A673 (cell line): ENCODE data around the gene MYLK2. TPM values are rescaled to one million over a fixed set of nuclear protein-coding genes. Genes with fewer than 3 reads are reported as not detected.

ENCODE experiments used
- BruUV-seq: library from RNA; stranded (reverse); fragments of 400-500 nt; replicated peaks from 2 replicates; lab custom pipeline; 2021; lab: Mats Ljungman, UMichigan
- CTCF ChIA-PET: fragments of 300-600 bp; sonication (Branson Sonifier 250); formaldehyde crosslinking; loops from one replicate; lab custom pipeline; 2022; ENCODE audit warnings: antibody characterized with exemption; lab: Charles Lee
- POLR2A ChIA-PET: fragments of 300-600 bp; sonication (Branson Sonifier 250); formaldehyde crosslinking; loops from one replicate; lab custom pipeline; 2022; ENCODE audit warnings: antibody characterized with exemption; ENCODE audit not compliant: low non-redundant PET; lab: Charles Lee
- DNase-seq: peaks from one replicate; pipeline ENCODE4 v3.0.0-alpha.2; 2015; ENCODE audit warnings: low spot score
- H3K27ac ChIP-seq: fragments of 200-600 bp; sonication (generic); 2 replicates; pipeline ENCODE4 v1.5.1; 2016; ENCODE audit warnings: mixed run types, low read depth, mild to moderate bottlenecking, mixed read lengths, antibody characterized with exemption, low read length; ENCODE audit not compliant: poor library complexity, severe bottlenecking
- H3K27me3 ChIP-seq: fragments of 200-600 bp; sonication (generic); replicated peaks from 2 replicates; pipeline ENCODE4 v1.6.1; 2017; ENCODE audit warnings: mixed run types, low read depth, mild to moderate bottlenecking, mixed read lengths, antibody characterized with exemption, low read length; ENCODE audit not compliant: insufficient read depth, poor library complexity
- H3K36me3 ChIP-seq: fragments of 200-600 bp; sonication (generic); 2 replicates; pipeline ENCODE4 v1.6.1; 2016; ENCODE audit warnings: mixed run types, mild to moderate bottlenecking, mixed read lengths, antibody characterized with exemption, low read length; ENCODE audit not compliant: insufficient read depth, poor library complexity, severe bottlenecking
- H3K4me1 ChIP-seq: fragments of 200-600 bp; sonication (generic); 2 replicates; pipeline ENCODE4 v1.6.1; 2017; ENCODE audit warnings: mixed run types, mild to moderate bottlenecking, mixed read lengths, antibody characterized with exemption, low read length; ENCODE audit not compliant: insufficient read depth, poor library complexity, severe bottlenecking
- H3K4me3 ChIP-seq: fragments of 200-600 bp; sonication (generic); 2 replicates; pipeline ENCODE4 v1.5.1; 2016; ENCODE audit warnings: low read depth, mixed run types, mild to moderate bottlenecking, mixed read lengths, low read length; ENCODE audit not compliant: poor library complexity, severe bottlenecking
- H3K9me3 ChIP-seq: fragments of 200-600 bp; sonication (generic); 2 replicates; pipeline ENCODE4 v1.6.1; 2016; ENCODE audit warnings: mixed run types, low read depth, mild to moderate bottlenecking, mixed read lengths, antibody characterized with exemption, low read length; ENCODE audit not compliant: poor library complexity, severe bottlenecking
- CTCF ChIP-seq: fragments of 300-800, 200-600 bp; sonication (generic); conservative IDR thresholded peaks from 2 replicates; pipeline ENCODE4 v1.5.1; 2017; ENCODE audit warnings: low read depth, mild to moderate bottlenecking, antibody characterized with exemption, low read length, moderate library complexity, mixed read lengths
- EZH2 ChIP-seq: fragments of 200-600 bp; sonication (generic); IDR thresholded peaks from 2 replicates; pipeline ENCODE4 v1.6.1; 2017; ENCODE audit warnings: borderline replicate concordance, low read depth, mild to moderate bottlenecking, mixed read lengths, antibody characterized with exemption, low read length; ENCODE audit not compliant: poor library complexity, severe bottlenecking
- intact Hi-C: fragments of 100-400 bp; cut with micrococcal nuclease; formaldehyde crosslinking; loops from one replicate; pipeline ENCODE4 v1.10.0; 2022; ENCODE audit not compliant: unreplicated experiment
- total RNA-seq: library from RNA; stranded (reverse); gene quantifications from 2 replicates; pipeline ENCODE4 v1.2.3, GENCODE V29; 2021

Gene MYLK2
- total RNA-seq, 1 experiment from 2014 or later = 1.3 TPM

DNA sequence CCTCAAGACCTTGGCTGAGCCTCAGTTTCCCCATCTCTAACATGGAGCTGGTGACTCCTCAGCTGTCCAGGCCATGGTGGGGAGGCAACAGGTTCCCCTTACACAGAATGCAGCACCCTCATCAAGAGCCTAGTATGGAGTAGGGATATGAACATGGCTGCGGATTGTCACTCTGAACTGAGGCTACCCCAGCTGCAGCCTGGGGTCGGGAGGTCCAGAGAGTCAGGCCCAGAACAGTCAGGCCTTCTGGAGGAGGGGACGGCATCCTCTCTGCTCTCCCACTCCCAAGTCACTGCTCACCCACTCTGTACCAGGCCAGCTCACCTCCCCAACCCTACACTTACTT, 27.6 kb downstream of the MYLK2 start:
- ChIA-PET CTCF (interaction anchor here (0.6 to 1.1 kb wide), 5 partner anchors 8 to 118 kb away, joined by 3 to 11 read pairs (median 3); partner anchors contain the start of gene PDRG1), POLR2A (no interaction called here)
- Histone ChIP-seq H3K27me3 (peaks cover 29% of the 10 kb centered on the region), H3K27ac (no peak overlapping the region), H3K36me3 (no peaks in the 10 kb centered on the region), H3K4me1 (no peaks in the 10 kb centered on the region), H3K4me3 (no peak overlapping the region), H3K9me3 (no peaks in the 10 kb centered on the region)
- intact Hi-C loops = loop anchor here (2.0 kb wide), 1 partner anchor 24 kb away; no protein-coding TSS in a partner anchor
- TF ChIP-seq CTCF = peak; percentile 28
- TF ChIP-seq EZH2 = no peak
- no peak for DNase-seq
- no TSS peak for BruUV-seq

- intact Hi-C loops = no loop called here
- Histone ChIP-seq H3K27me3 (peaks cover 29% of the 10 kb centered on the region), H3K4me1 (no peaks in the 10 kb centered on the region), H3K36me3 (no peaks in the 10 kb centered on the region), H3K4me3 (no peak overlapping the region), H3K27ac (no peak overlapping the region), H3K9me3 (no peaks in the 10 kb centered on the region)
- no peak for DNase-seq
- no TSS peak for BruUV-seq
- ChIA-PET CTCF (no interaction called here), POLR2A (no interaction called here)
- no peak for TF ChIP-seq EZH2
Observed at GRCh38 chr20:31848088-31848999, 29.2 kb downstream of the MYLK2 start.

DNA sequence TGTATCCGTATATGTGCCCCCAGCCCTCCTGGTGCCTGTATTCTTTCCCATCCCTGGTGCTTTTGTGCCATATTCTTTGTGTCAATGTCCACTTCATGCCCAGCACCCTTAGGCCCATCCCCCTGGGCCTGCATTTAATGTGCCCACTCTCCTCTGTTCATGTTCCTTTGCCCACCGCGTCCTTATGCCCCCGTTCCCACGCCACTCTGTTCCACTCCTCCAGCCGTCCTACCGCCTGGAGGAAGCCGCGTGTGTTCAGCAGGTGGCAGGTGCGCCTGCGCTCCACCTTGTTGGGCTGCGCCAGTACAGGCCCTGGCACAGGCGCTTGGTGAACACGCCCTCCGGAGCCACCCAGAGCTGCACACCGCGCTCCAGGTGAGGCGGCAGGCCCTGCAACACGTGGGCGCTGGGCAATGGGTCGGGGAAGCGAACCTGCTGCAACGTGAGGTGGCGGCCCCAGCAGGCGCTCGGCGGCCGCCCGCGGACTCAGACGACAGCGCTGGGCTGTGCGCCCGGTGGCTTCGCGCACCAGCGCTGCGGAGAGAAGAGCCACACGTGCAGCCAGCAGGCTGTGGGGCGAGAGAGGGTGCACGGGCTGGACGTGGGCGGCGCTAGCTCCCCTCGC, 30.3 kb downstream of the MYLK2 start:
- ChIA-PET CTCF (no interaction called here), POLR2A (no interaction called here)
- no peak for TF ChIP-seq EZH2
- no peak for TF ChIP-seq CTCF
- Histone ChIP-seq H3K4me3 (no peak overlapping the region), H3K9me3 (no peaks in the 10 kb centered on the region), H3K4me1 (no peaks in the 10 kb centered on the region), H3K27me3 (peaks cover 32% of the 10 kb centered on the region), H3K36me3 (no peaks in the 10 kb centered on the region), H3K27ac (no peak overlapping the region)
- no TSS peak for BruUV-seq
- intact Hi-C loops = no loop called here
- no peak for DNase-seq
